MM.1S (cell line): ENCODE data around the gene TM9SF4.

Experiments used
- CTCF ChIP-seq: fragments of 300-600 bp; sonication (generic); IDR thresholded peaks from 2 replicates; pipeline ENCODE4 v1.5.1; 2016; ENCODE audit warnings: antibody characterized with exemption, low read length, mixed read lengths
- EZH2 ChIP-seq: fragments of 300-600 bp; sonication (generic); optimal IDR thresholded peaks from 2 replicates; pipeline ENCODE3; 2017; ENCODE audit warnings: low read depth, mild to moderate bottlenecking, antibody characterized with exemption, low read length, mixed read lengths

- TF ChIP-seq CTCF, result no peak
- no peak for TF ChIP-seq EZH2
Observed at GRCh38 chr20:32165836-32166545, 56.5 kb downstream of the TM9SF4 start.
